Breast epithelium (tissue), 4 donors: ENCODE measurements around the gene RRAD. TPM values are rescaled to one million over a fixed set of nuclear protein-coding genes. Genes with fewer than 3 reads are reported as not detected.

ENCODE experiments used
- DNase-seq, 2 donors: peaks; one replicate each; pipeline ENCODE4 v3.0.0-alpha.2; 2019; ENCODE audit warnings: low spot score in 2 of 2
- H3K27ac ChIP-seq, 2 donors: fragments of 200-600 bp; sonication (generic) in 1 of 2; one replicate each; pipeline ENCODE4 v1.5.1; 2016 to 2019; ENCODE audit warnings: mild to moderate bottlenecking in 1 of 2
- H3K27me3 ChIP-seq, 2 donors: fragments of 200-600 bp; sonication (generic) in 1 of 2; one replicate each; pipeline versions ENCODE4 v1.5.1 to v1.6.0; 2017 to 2019; ENCODE audit warnings: control low read depth in 1 of 2, mild to moderate bottlenecking in 1 of 2
- H3K36me3 ChIP-seq: fragments of 200-600 bp; one replicate; pipeline ENCODE4 v1.5.1; 2019
- H3K4me1 ChIP-seq, 2 donors: fragments of 200-600 bp; sonication (generic); one replicate each; pipeline ENCODE4 v1.5.1; 2016 to 2019; ENCODE audit warnings: control low read depth in 1 of 2
- H3K4me3 ChIP-seq, 3 donors: fragments of 200-600 bp; sonication (generic); 1 replicate in 2 of 3; 2 replicates in 1 of 3; pipeline ENCODE4 v1.5.1; 2016 to 2019; ENCODE audit warnings: mild to moderate bottlenecking in 3 of 3, moderate library complexity in 2 of 3
- H3K9me3 ChIP-seq, 2 donors: fragments of 200-600 bp; sonication (generic) in 1 of 2; one replicate each; pipeline ENCODE4 v1.5.1; 2016 to 2019; ENCODE audit warnings: control low read depth in 1 of 2
- POLR2A ChIP-seq: fragments of 450-650 bp; IDR thresholded peaks from one replicate; pipeline ENCODE4 v1.6.1; 2016; ENCODE audit warnings: antibody characterized with exemption, mild to moderate bottlenecking, moderate library complexity
- POLR2AphosphoS5 ChIP-seq, 3 donors: sonication (generic); formaldehyde crosslinking; IDR thresholded peaks; one replicate each; pipeline ENCODE4 v1.6.1; 2017; ENCODE audit warnings: antibody characterized with exemption in 3 of 3
- intact Hi-C: fragments of 100-400 bp; cut with DNase I; formaldehyde crosslinking; loops from one replicate; pipeline ENCODE4 v1.15.1; 2023; ENCODE audit warnings: low total_unique reads
- total RNA-seq, 3 donors: library from RNA; depleted of rRNA; stranded (reverse); fragments of >200 nt; gene quantifications; one replicate each; pipeline ENCODE4 v1.1.0, GENCODE V29; 2016
- TF ChIP-seq, protein P1 (sequence below), 3 donors: fragments of 450-650 bp; IDR thresholded peaks; one replicate each; pipeline ENCODE4 v1.5.1; 2016 to 2017; ENCODE audit warnings: antibody characterized with exemption in 3 of 3, mild to moderate bottlenecking in 3 of 3, moderate library complexity in 3 of 3

The RRAD gene
- total RNA-seq, 3 donors from 2014 or later = 7.7 to 11.1 (median 8.0) TPM

DNA sequence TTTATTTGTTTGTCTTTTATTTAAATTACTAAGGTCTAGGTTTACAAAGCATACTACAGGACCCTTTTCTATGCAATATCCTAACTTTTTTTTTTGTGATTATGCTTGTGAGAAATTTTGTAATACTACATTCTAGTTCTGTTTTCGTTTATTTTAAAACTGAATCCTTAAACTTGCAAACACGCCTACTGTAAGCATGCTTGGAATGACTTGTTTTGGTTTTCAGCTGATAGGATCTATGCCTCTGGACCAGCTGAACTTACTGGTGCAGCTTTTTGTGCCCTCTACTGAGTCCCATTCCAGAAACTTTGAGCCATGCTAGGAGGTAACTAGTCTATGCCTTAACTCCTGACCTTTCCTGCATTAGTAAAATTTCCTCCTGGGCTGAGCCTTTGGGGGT, 39.0 kb downstream of the RRAD start:
- no peaks in the 10 kb centered on the region for H3K27me3 ChIP-seq
- intact Hi-C loops = no loop called here
- no peak overlapping the region for H3K27ac ChIP-seq
- TF ChIP-seq POLR2AphosphoS5 (IDR thresholded peaks at IDR 0.05) (no peak), POLR2A (no peak)
- TF ChIP-seq, protein P1, sequence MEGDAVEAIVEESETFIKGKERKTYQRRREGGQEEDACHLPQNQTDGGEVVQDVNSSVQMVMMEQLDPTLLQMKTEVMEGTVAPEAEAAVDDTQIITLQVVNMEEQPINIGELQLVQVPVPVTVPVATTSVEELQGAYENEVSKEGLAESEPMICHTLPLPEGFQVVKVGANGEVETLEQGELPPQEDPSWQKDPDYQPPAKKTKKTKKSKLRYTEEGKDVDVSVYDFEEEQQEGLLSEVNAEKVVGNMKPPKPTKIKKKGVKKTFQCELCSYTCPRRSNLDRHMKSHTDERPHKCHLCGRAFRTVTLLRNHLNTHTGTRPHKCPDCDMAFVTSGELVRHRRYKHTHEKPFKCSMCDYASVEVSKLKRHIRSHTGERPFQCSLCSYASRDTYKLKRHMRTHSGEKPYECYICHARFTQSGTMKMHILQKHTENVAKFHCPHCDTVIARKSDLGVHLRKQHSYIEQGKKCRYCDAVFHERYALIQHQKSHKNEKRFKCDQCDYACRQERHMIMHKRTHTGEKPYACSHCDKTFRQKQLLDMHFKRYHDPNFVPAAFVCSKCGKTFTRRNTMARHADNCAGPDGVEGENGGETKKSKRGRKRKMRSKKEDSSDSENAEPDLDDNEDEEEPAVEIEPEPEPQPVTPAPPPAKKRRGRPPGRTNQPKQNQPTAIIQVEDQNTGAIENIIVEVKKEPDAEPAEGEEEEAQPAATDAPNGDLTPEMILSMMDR (IDR thresholded peaks at IDR 0.05) = no peak
- H3K4me1 ChIP-seq = peaks cover 4 to 7% of the 10 kb centered on the region in 2 donors
- no peak for DNase-seq
- no peaks in the 10 kb centered on the region for H3K9me3 ChIP-seq
- no peaks in the 10 kb centered on the region for H3K36me3 ChIP-seq
- H3K4me3 ChIP-seq = no peak overlapping the region

DNA sequence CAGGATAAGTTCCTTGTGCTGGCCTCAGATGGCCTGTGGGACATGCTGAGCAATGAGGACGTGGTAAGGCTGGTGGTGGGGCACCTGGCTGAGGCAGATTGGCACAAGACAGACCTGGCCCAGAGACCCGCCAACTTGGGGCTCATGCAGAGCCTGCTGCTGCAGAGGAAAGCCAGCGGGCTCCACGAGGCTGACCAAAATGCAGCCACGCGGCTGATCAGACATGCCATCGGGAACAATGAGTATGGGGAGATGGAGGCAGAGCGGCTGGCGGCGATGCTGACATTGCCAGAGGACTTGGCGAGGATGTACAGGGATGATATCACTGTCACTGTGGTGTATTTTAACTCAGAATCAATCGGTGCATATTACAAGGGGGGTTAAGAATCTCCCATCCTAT, 39.8 kb downstream of the RRAD start:
- no peak for TF ChIP-seq POLR2A
- intact Hi-C loops = no loop called here
- Histone ChIP-seq H3K4me1 (peaks cover 4 to 7% of the 10 kb centered on the region in 2 donors), H3K27me3 (no peaks in the 10 kb centered on the region), H3K9me3 (no peaks in the 10 kb centered on the region), H3K36me3 (no peaks in the 10 kb centered on the region), H3K27ac (peak overlapping the region in 1 of 2 donors; percentile 5), H3K4me3 (no peak overlapping the region)
- DNase-seq = no peak

DNA sequence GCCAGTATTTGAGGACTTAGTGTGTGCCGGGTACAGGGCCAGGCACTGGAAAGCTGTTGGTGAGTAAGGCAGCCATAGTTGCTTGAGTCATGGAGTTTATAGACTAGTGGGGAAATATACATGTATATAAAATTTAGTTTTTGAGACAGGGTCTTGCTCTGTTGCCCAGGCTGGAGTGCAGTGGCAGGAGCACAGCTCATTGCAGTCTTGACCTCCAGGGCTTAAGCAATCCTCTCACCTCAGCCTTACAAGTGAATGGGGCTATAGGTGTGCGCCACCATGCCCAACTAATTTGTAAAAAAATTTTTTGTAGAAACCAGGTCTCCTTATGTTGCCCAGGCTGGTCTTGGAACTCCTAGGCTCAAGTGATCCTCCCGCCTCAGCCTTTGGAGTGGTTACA, 42.6 kb downstream of the RRAD start:
- no peak for DNase-seq
- Histone ChIP-seq H3K9me3 (no peaks in the 10 kb centered on the region), H3K4me1 (peaks cover 4 to 7% of the 10 kb centered on the region in 2 donors), H3K27me3 (no peaks in the 10 kb centered on the region), H3K27ac (no peak overlapping the region), H3K4me3 (no peak overlapping the region), H3K36me3 (no peaks in the 10 kb centered on the region)
- TF ChIP-seq, protein P1 (IDR thresholded peaks at IDR 0.05) = no peak
- TF ChIP-seq POLR2AphosphoS5 (IDR thresholded peaks at IDR 0.05) (no peak), POLR2A (no peak)
- intact Hi-C loops = no loop called here

DNA sequence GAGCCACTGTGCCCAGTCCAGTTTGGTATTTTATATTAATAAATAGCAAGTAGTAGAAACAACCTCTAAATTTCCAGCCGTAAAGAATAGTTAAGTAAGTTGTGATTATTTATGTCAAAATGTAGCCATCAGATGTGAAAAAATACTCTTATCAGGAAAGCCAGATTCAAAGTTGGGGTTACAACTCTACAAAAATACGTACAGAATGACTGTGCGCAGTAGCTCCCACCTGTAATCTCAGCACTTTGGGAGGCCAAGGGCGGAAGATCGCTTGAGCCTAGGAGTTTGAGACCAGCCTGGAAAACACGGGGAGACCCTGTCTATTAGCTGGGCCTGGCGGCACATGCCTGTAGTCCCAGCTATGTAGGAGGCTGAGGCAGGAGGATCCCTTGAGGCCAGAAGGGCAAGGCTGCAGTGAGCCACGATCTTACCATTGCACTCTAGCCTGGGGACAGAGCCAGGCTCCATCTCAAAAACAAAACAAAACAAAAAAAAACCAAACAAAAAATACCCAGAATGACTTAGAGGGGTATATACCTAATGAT, 43.3 kb downstream of the RRAD start:
- DNase-seq = no peak
- no peak overlapping the region for H3K27ac ChIP-seq
- H3K27me3 ChIP-seq = no peaks in the 10 kb centered on the region
- no peak overlapping the region for H3K4me3 ChIP-seq
- TF ChIP-seq POLR2AphosphoS5 (IDR thresholded peaks at IDR 0.05) = no peak
- TF ChIP-seq, protein P1 (IDR thresholded peaks at IDR 0.05) = no peak
- no peak for TF ChIP-seq POLR2A
- peaks cover 4 to 7% of the 10 kb centered on the region in 2 donors for H3K4me1 ChIP-seq
- intact Hi-C loops = no loop called here
- H3K36me3 ChIP-seq = no peaks in the 10 kb centered on the region
- H3K9me3 ChIP-seq = no peaks in the 10 kb centered on the region

DNA sequence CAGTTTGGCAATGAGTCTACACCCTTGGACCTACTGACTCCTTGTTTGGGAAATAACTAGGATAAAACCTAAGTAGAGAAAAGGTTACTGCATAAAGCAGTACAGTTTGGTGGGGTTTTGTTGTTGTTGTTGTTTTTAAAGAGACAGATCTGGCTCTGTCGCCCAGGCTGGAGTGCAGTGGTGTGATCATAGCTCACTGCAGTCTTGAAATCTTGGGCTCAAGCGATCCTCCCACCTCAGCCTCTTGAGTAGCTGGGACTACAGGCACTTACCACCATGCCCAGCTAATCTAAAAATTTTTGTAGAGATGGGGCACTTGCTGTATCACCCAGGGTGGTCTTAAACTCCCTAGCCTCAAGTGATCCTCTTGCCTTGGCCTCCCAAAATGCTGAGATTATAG, 43.8 kb downstream of the RRAD start:
- H3K4me3 ChIP-seq = peak overlapping the region in 2 of 3 donors; percentile 24 to 84

More for the DNA sequence above, 43.8 kb downstream of the RRAD start:
- Histone ChIP-seq H3K4me1 (peaks cover 2 to 4% of the 10 kb centered on the region in 2 donors), H3K36me3 (no peaks in the 10 kb centered on the region), H3K27ac (no peak overlapping the region), H3K27me3 (no peaks in the 10 kb centered on the region), H3K9me3 (no peaks in the 10 kb centered on the region)
- no peak for DNase-seq
- no peak for TF ChIP-seq POLR2A
- no peak for TF ChIP-seq POLR2AphosphoS5 (IDR thresholded peaks at IDR 0.05)
- TF ChIP-seq, protein P1 (IDR thresholded peaks at IDR 0.05) = no peak
- intact Hi-C loops = no loop called here
